Smooth muscle cell (in vitro differentiated cells): ENCODE data around the gene ANKRD11. TPM values are rescaled to one million over a fixed set of nuclear protein-coding genes. Genes with fewer than 3 reads are reported as not detected.

Experiments used
- DNase-seq: peaks from one replicate; lab custom pipeline; 2025; ENCODE audit not compliant: unreplicated experiment; lab: John Stamatoyannopoulos, UW
- H2AFZ ChIP-seq: fragments of 200-600 bp; sonication (generic); 2 replicates; pipeline ENCODE4 v1.6.0; 2016; ENCODE audit warnings: antibody characterized with exemption, low read depth, mild to moderate bottlenecking
- H3F3A ChIP-seq: fragments of 200-600 bp; sonication (generic); 2 replicates; pipeline ENCODE4 v1.6.0; 2017; ENCODE audit warnings: antibody characterized with exemption, low read depth
- H3K27ac ChIP-seq: fragments of 200-600 bp; sonication (generic); 2 replicates; pipeline ENCODE4 v1.5.1; 2016; ENCODE audit warnings: low read depth, mild to moderate bottlenecking
- H3K27me3 ChIP-seq: fragments of 200-600 bp; sonication (generic); 2 replicates; pipeline ENCODE4 v1.6.1; 2016; ENCODE audit warnings: low read depth, mild to moderate bottlenecking
- H3K36me3 ChIP-seq: fragments of 200-600 bp; sonication (generic); 2 replicates; pipeline ENCODE4 v1.5.1; 2016; ENCODE audit warnings: low read depth
- H3K4me1 ChIP-seq: fragments of 200-600 bp; sonication (generic); 2 replicates; pipeline ENCODE4 v1.5.1; 2016; ENCODE audit warnings: low read depth
- H3K4me2 ChIP-seq: fragments of 200-600 bp; sonication (generic); 2 replicates; pipeline ENCODE4 v1.6.0; 2016; ENCODE audit warnings: mild to moderate bottlenecking
- H3K4me3 ChIP-seq: fragments of 200-600 bp; sonication (generic); 2 replicates; pipeline ENCODE4 v1.5.1; 2016; ENCODE audit warnings: mild to moderate bottlenecking
- H3K79me2 ChIP-seq: fragments of 200-600 bp; sonication (generic); 2 replicates; pipeline ENCODE4 v1.6.0; 2016; ENCODE audit warnings: low read depth, mild to moderate bottlenecking
- H3K9ac ChIP-seq: fragments of 200-600 bp; sonication (generic); 2 replicates; pipeline ENCODE4 v1.6.0; 2016; ENCODE audit warnings: low read depth
- H3K9me3 ChIP-seq: fragments of 200-600 bp; sonication (generic); replicated peaks from 2 replicates; pipeline ENCODE4 v1.5.1; 2016; ENCODE audit warnings: low read depth
- H4K20me1 ChIP-seq: fragments of 200-600 bp; sonication (generic); 2 replicates; pipeline ENCODE4 v1.6.0; 2016; ENCODE audit warnings: low read depth
- WGBS: methylation state at CpG from one replicate; pipeline ENCODE4 v1.1.7; 2016; ENCODE audit warnings: low lambda C conversion rate; 5-methylcytosine and 5-hydroxymethylcytosine counted together
- polyA plus RNA-seq: library from polyadenylated mRNA; unstranded; fragments of >200 nt; fragmentation: Nextera tagmentation; extraction: Ambion mirVana; gene quantifications from 2 replicates; pipeline ENCODE4 v1.2.1, GENCODE V29; 2016
- total RNA-seq: library from RNA; depleted of rRNA; stranded (reverse); fragments of >200 nt; gene quantifications from 2 replicates; pipeline ENCODE4 v1.2.3, GENCODE V29; 2014
- TF ChIP-seq, protein P1 (sequence below): fragments of 200-600 bp; sonication (generic); IDR thresholded peaks from 2 replicates; pipeline ENCODE4 v1.5.1; 2017; ENCODE audit warnings: borderline replicate concordance, mild to moderate bottlenecking, antibody characterized with exemption; ENCODE audit not compliant: insufficient read depth, poor library complexity, severe bottlenecking

The ANKRD11 gene
- total and polyA plus RNA-seq, 2 experiments from 2014 or later, result 31.5 to 105 TPM

DNA sequence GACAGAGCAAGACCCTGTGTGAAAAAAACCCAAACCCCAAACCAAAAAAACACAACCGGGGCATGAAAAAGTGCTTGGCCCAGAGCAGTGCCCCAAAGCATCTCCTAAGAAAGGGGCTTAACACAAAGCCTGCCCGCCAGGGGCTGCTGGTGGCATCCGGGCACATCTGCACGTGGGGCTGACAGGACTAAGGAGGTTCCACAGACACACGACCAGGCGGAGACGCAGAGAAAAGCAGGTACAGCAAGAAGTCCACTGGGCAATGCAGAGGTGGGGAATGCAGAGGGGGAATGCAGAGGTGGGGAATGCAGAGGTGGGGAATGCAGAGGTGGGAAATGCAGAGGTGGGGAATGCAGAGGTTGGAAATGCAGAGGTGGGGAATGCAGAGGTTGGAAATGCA, 163.6 kb downstream of the ANKRD11 start:
- Histone ChIP-seq H3K27ac (peak overlapping the region; percentile 79), H4K20me1 (peaks cover 98% of the 10 kb centered on the region), H3K79me2 (peaks cover 97% of the 10 kb centered on the region), H3K9ac (no peak overlapping the region), H3F3A (peaks cover 11% of the 10 kb centered on the region), H3K9me3 (no peaks in the 10 kb centered on the region), H3K4me1 (peaks cover 29% of the 10 kb centered on the region), H3K4me2 (peak overlapping the region; percentile 77), H3K4me3 (no peak overlapping the region), H3K36me3 (no peaks in the 10 kb centered on the region), H2AFZ (no peak overlapping the region), H3K27me3 (no peaks in the 10 kb centered on the region)
- DNase-seq, result no peak
- WGBS, result 86% methylated on average over 7 of the region's 7 CpGs
- TF ChIP-seq, protein P1, sequence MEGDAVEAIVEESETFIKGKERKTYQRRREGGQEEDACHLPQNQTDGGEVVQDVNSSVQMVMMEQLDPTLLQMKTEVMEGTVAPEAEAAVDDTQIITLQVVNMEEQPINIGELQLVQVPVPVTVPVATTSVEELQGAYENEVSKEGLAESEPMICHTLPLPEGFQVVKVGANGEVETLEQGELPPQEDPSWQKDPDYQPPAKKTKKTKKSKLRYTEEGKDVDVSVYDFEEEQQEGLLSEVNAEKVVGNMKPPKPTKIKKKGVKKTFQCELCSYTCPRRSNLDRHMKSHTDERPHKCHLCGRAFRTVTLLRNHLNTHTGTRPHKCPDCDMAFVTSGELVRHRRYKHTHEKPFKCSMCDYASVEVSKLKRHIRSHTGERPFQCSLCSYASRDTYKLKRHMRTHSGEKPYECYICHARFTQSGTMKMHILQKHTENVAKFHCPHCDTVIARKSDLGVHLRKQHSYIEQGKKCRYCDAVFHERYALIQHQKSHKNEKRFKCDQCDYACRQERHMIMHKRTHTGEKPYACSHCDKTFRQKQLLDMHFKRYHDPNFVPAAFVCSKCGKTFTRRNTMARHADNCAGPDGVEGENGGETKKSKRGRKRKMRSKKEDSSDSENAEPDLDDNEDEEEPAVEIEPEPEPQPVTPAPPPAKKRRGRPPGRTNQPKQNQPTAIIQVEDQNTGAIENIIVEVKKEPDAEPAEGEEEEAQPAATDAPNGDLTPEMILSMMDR, result no peak

DNA sequence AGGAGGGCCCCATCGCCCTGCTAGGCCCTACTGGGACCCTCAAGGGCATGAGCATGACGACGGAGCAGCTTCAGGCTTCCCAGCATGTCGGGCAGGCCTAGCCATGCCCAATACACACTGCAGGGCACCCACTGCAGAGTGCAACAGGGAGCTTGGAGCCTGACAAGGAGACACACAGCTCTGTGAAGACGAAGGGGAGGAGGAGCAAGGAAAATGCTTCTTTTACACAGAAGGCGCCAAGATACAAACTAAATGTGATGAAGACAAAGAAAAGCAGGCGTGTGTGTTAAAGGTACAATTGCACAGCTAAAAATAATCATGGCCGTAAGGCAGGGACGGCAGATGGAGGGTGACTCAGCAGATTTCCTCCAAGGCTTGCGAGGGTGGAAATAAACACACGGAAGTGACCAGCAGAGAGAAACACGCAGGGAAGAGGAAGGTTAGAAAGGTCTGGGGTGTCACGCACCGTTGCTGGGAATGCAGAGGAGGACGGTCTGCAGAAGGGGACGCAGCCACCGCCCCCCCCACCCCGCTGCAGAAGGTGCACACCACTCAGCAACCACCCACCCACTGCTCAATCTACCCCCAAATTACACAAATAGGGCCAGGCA, 164.4 kb downstream of the ANKRD11 start:
- Histone ChIP-seq H3K9ac (peak overlapping the region; percentile 26), H3K9me3 (no peaks in the 10 kb centered on the region), H3K27ac (peak overlapping the region; percentile 79), H2AFZ (no peak overlapping the region), H3K4me3 (no peak overlapping the region), H3K27me3 (no peaks in the 10 kb centered on the region), H3K36me3 (no peaks in the 10 kb centered on the region), H3F3A (peaks cover 12% of the 10 kb centered on the region), H4K20me1 (peaks cover 98% of the 10 kb centered on the region), H3K4me1 (peaks cover 34% of the 10 kb centered on the region), H3K79me2 (peaks cover 97% of the 10 kb centered on the region), H3K4me2 (peak overlapping the region; percentile 77)
- DNase-seq, result no peak
- 38% methylated on average over 16 of the region's 18 CpGs for WGBS
- TF ChIP-seq, protein P1, result no peak

GRCh38 chr16:89324056-89325010, 166.0 kb downstream of the ANKRD11 start:
- no peaks in the 10 kb centered on the region for H3K27me3 ChIP-seq
- DNase-seq, result no peak
- H3K4me3 ChIP-seq, result no peak overlapping the region
- no peak overlapping the region for H3K9ac ChIP-seq
- peaks cover 87% of the 10 kb centered on the region for H3K79me2 ChIP-seq
- 91% methylated on average over 32 of the region's 32 CpGs for WGBS
- H3K4me1 ChIP-seq, result peaks cover 43% of the 10 kb centered on the region
- peaks cover 19% of the 10 kb centered on the region for H3F3A ChIP-seq
- peak overlapping the region; percentile 79 for H3K27ac ChIP-seq
- peaks cover 98% of the 10 kb centered on the region for H4K20me1 ChIP-seq
- H3K36me3 ChIP-seq, result no peaks in the 10 kb centered on the region
- H3K4me2 ChIP-seq, result no peak overlapping the region
- TF ChIP-seq, protein P1, result no peak
- H3K9me3 ChIP-seq, result no peaks in the 10 kb centered on the region
- H2AFZ ChIP-seq, result no peak overlapping the region
